ENCODE measurements around the gene RBM17. TPM values are rescaled to one million over a fixed set of nuclear protein-coding genes. Genes with fewer than 3 reads are reported as not detected.
A peak's percentile ranks its signal among the peaks of the same experiment; 100 is the strongest.

Gene RBM17
- total RNA-seq, 1 donor from 2014 or later, result 33.2 TPM

- Histone ChIP-seq H3K36me3 (ENCODE audit: control insufficient read depth, insufficient read depth, low read length) (no peaks in the 10 kb centered on the region), H3K4me3 (ENCODE audit: low read depth, low read length) (no peak overlapping the region), H3K27me3 (ENCODE audit: control insufficient read depth, insufficient read depth, low read length) (peaks cover 4% of the 10 kb centered on the region)
- DNase-seq (ENCODE audit: low read depth), result no peak
- no peak for FAIRE-seq
- no peak for TF ChIP-seq CTCF (IDR thresholded peaks at IDR 0.05; ENCODE audit: insufficient read depth, low read length, severe bottlenecking)
These were observed 39.8 kb upstream of the RBM17 start for GRCh38 chr10:6049031-6049400.

- TF ChIP-seq CTCF (IDR thresholded peaks at IDR 0.05; ENCODE audit: insufficient read depth, low read length, severe bottlenecking), result peak; percentile 17
- peaks cover 2% of the 10 kb centered on the region for H3K27me3 ChIP-seq (ENCODE audit: control insufficient read depth, insufficient read depth, low read length)
- peak; percentile 10 for DNase-seq (ENCODE audit: low read depth)
- FAIRE-seq, result no peak
- H3K36me3 ChIP-seq (ENCODE audit: control insufficient read depth, insufficient read depth, low read length), result no peaks in the 10 kb centered on the region
- peak overlapping the region; percentile 12 for H3K4me3 ChIP-seq (ENCODE audit: low read depth, low read length)
These were observed 37.9 kb upstream of the RBM17 start for GRCh38 chr10:6050801-6051445.

GRCh38 chr10:6052247-6053221 is 36.3 kb upstream of the RBM17 start:
- DNase-seq (ENCODE audit: low read depth) (peak; percentile 10), FAIRE-seq (peak; percentile 60)
- Histone ChIP-seq H3K36me3 (ENCODE audit: control insufficient read depth, insufficient read depth, low read length) (no peaks in the 10 kb centered on the region), H3K4me3 (ENCODE audit: low read depth, low read length) (no peak overlapping the region), H3K27me3 (ENCODE audit: control insufficient read depth, insufficient read depth, low read length) (peaks cover 2% of the 10 kb centered on the region)
- no peak for TF ChIP-seq CTCF (IDR thresholded peaks at IDR 0.05; ENCODE audit: insufficient read depth, low read length, severe bottlenecking)

GRCh38 chr10:6053303-6053702 is 35.5 kb upstream of the RBM17 start:
- no peak for TF ChIP-seq CTCF (IDR thresholded peaks at IDR 0.05; ENCODE audit: insufficient read depth, low read length, severe bottlenecking)
- Histone ChIP-seq H3K4me3 (ENCODE audit: low read depth, low read length) (no peak overlapping the region), H3K27me3 (ENCODE audit: control insufficient read depth, insufficient read depth, low read length) (peaks cover 2% of the 10 kb centered on the region), H3K36me3 (ENCODE audit: control insufficient read depth, insufficient read depth, low read length) (no peaks in the 10 kb centered on the region)
- no peak for DNase-seq (ENCODE audit: low read depth)
- FAIRE-seq, result no peak

GRCh38 chr10:6053816-6054631 is 34.8 kb upstream of the RBM17 start:
- no peak for TF ChIP-seq CTCF (IDR thresholded peaks at IDR 0.05; ENCODE audit: insufficient read depth, low read length, severe bottlenecking)
- peaks cover 2% of the 10 kb centered on the region for H3K27me3 ChIP-seq (ENCODE audit: control insufficient read depth, insufficient read depth, low read length)
- no peak for DNase-seq (ENCODE audit: low read depth)
- no peak overlapping the region for H3K4me3 ChIP-seq (ENCODE audit: low read depth, low read length)
- FAIRE-seq, result no peak
- no peaks in the 10 kb centered on the region for H3K36me3 ChIP-seq (ENCODE audit: control insufficient read depth, insufficient read depth, low read length)

All from bronchial epithelial cell (primary cell).